Right lobe of liver (tissue), 4 donors: ENCODE data around the gene RERE.

Experiments used
- POLR2A ChIP-seq: fragments of 450-650 bp; IDR thresholded peaks from one replicate; pipeline ENCODE4 v1.6.1; 2017; ENCODE audit warnings: antibody characterized with exemption, mild to moderate bottlenecking
- TF ChIP-seq, protein P1 (sequence below), 4 donors: fragments of 200-600 bp in 3 of 4; fragments of 450-650 bp in 1 of 4; IDR thresholded peaks; one replicate each; pipeline versions ENCODE4 v1.5.1 to v1.8.0; 2016 to 2022; ENCODE audit warnings: antibody characterized with exemption in 4 of 4, mild to moderate bottlenecking in 2 of 4
- donor health status: DM: no; HTN: no; CAD: no.
- donor health status: DM: no; HTN: no; CAD: no.
- donor health status: DM: no; HTN: yes; CAD: no.

DNA sequence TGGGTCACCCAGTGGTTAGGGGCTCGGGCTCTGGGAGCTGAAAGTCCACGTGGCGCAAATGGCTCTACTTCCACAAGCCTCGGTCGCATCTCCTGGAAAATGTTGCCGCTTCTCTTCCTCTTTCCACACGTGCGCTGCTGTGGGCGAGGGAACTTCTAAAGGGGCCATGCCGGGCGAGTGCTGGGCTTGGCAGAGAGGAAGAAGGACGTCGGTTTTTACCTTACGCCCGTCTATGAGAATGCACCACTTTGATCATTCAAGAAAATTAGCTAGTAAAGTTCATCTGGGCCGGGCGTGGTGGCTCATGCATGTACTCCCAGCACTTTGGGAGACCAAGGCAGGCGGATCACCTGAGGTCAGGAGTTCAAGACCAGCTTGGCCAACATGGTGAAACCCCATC, 489.2 kb downstream of the RERE start:
- TF ChIP-seq, protein P1, sequence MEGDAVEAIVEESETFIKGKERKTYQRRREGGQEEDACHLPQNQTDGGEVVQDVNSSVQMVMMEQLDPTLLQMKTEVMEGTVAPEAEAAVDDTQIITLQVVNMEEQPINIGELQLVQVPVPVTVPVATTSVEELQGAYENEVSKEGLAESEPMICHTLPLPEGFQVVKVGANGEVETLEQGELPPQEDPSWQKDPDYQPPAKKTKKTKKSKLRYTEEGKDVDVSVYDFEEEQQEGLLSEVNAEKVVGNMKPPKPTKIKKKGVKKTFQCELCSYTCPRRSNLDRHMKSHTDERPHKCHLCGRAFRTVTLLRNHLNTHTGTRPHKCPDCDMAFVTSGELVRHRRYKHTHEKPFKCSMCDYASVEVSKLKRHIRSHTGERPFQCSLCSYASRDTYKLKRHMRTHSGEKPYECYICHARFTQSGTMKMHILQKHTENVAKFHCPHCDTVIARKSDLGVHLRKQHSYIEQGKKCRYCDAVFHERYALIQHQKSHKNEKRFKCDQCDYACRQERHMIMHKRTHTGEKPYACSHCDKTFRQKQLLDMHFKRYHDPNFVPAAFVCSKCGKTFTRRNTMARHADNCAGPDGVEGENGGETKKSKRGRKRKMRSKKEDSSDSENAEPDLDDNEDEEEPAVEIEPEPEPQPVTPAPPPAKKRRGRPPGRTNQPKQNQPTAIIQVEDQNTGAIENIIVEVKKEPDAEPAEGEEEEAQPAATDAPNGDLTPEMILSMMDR (IDR thresholded peaks at IDR 0.05) = no peak
- TF ChIP-seq POLR2A = no peak
